ENCODE results near the gene TSPAN9.

GRCh38 chr12:3175238-3175637, 98.1 kb downstream of the TSPAN9 start:
- TF ChIP-seq POLR2A (IDR thresholded peaks at IDR 0.05) (no peak), CTCF (IDR thresholded peaks at IDR 0.05) (no peak)
